Fibroblast of skin of back (primary cell): ENCODE measurements around the gene ATP5PD.
"Not testable (repeated sequence)": the region's sequence is repeated elsewhere in the genome, so short reads cannot be mapped to it uniquely, and the experiment has no call there.

Experiments
- DNase-seq: peaks from one replicate; pipeline ENCODE4 v3.0.0-alpha.2; 2013

ATP5PD gene

GRCh38 chr17:75077496-75078283 is 30.9 kb upstream of the ATP5PD start:
- DNase-seq, result peak; percentile 40

GRCh38 chr17:75077072-75077495 is 30.3 kb upstream of the ATP5PD start:
- no peak for DNase-seq

- no peak for DNase-seq
Measured at GRCh38 chr17:75075597-75076336, 29.0 kb upstream of the ATP5PD start.

- no peak for DNase-seq
Measured at GRCh38 chr17:75074532-75074931, 27.8 kb upstream of the ATP5PD start.

GRCh38 chr17:75073618-75074047 is 26.9 kb upstream of the ATP5PD start:
- DNase-seq, result no peak

GRCh38 chr17:75072909-75073308 is 26.1 kb upstream of the ATP5PD start:
- not testable (repeated sequence) for DNase-seq

- not testable (repeated sequence) for DNase-seq
Measured at GRCh38 chr17:75071478-75072271, 24.9 kb upstream of the ATP5PD start.

- DNase-seq, result peak; percentile 30
Measured at GRCh38 chr17:75069783-75070182, 23.0 kb upstream of the ATP5PD start.

- no peak for DNase-seq
Measured at GRCh38 chr17:75068750-75069149, 22.0 kb upstream of the ATP5PD start.

GRCh38 chr17:75067856-75068255 is 21.1 kb upstream of the ATP5PD start:
- no peak for DNase-seq

GRCh38 chr17:75065562-75066151 is 18.9 kb upstream of the ATP5PD start:
- peak; percentile 41 for DNase-seq

GRCh38 chr17:75064867-75065561 is 18.2 kb upstream of the ATP5PD start:
- DNase-seq, result no peak

- no peak for DNase-seq
Measured at GRCh38 chr17:75064460-75064859, 17.7 kb upstream of the ATP5PD start.

- no peak for DNase-seq
Measured at GRCh38 chr17:75064040-75064439, 17.3 kb upstream of the ATP5PD start.

- no peak for DNase-seq
Measured at GRCh38 chr17:75063626-75064025, 16.9 kb upstream of the ATP5PD start.

- no peak for DNase-seq
Measured at GRCh38 chr17:75063201-75063600, 16.4 kb upstream of the ATP5PD start.

GRCh38 chr17:75061618-75062017 is 14.8 kb upstream of the ATP5PD start:
- no peak for DNase-seq

GRCh38 chr17:75061055-75061438 is 14.3 kb upstream of the ATP5PD start:
- DNase-seq, result no peak

- no peak for DNase-seq
Measured at GRCh38 chr17:75060434-75061054, 13.8 kb upstream of the ATP5PD start.

- peak; percentile 80 for DNase-seq
Measured at GRCh38 chr17:75059369-75060345, 12.9 kb upstream of the ATP5PD start.
